ENCODE results near the gene SLC12A8.

DNA sequence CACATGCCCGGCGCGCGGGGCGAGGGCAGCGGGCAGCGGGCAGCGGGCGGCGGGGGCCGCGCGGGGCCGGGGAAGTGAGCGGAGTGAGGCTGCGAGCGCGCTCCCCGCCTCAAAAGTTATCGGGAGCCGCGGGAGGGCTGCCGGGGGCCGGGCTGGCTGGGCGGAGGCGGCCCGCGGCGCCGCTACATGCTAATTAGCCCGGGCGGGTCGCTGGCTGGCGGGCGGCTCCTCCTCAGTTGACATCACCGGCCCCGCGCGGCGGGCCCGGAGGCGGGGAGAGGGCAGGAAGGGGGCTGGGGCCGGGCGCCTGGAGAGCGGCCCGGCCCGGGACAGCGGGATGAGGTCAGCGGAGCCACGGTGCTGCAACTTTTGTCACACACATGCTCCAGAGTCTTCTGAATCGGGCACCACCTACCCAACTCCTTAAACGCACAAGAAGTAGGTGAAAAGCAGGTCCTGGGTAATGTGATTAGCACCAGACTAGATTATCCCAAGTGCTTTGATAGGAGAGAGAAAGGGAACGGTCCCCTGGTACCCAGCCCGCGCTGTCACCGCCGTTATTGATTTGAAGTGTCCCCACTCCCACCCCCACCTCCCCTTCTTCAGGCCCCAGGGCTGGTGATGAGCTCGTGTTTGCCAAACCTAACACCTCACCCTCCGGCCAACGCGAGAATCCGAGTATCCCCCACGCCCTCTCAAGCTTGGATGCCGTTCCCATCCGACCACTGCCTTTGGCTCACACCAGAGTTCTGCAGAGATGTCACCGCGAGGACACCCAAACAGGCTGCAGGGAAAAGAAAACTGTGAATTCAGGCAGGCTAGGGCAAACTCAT, 156.4 kb downstream of the SLC12A8 start, which contains the start of gene HEG1:
- no peak for TF ChIP-seq CTCF (IDR thresholded peaks at IDR 0.05)
- TF ChIP-seq POLR2AphosphoS5 (IDR thresholded peaks at IDR 0.05): no peak
- no peak for TF ChIP-seq POLR2A (IDR thresholded peaks at IDR 0.05)
